ENCODE measurements around the gene WDR26.
"Not testable (repeated sequence)": the region's sequence is repeated elsewhere in the genome, so short reads cannot be mapped to it uniquely, and the experiment has no call there.

Gene WDR26

DNA sequence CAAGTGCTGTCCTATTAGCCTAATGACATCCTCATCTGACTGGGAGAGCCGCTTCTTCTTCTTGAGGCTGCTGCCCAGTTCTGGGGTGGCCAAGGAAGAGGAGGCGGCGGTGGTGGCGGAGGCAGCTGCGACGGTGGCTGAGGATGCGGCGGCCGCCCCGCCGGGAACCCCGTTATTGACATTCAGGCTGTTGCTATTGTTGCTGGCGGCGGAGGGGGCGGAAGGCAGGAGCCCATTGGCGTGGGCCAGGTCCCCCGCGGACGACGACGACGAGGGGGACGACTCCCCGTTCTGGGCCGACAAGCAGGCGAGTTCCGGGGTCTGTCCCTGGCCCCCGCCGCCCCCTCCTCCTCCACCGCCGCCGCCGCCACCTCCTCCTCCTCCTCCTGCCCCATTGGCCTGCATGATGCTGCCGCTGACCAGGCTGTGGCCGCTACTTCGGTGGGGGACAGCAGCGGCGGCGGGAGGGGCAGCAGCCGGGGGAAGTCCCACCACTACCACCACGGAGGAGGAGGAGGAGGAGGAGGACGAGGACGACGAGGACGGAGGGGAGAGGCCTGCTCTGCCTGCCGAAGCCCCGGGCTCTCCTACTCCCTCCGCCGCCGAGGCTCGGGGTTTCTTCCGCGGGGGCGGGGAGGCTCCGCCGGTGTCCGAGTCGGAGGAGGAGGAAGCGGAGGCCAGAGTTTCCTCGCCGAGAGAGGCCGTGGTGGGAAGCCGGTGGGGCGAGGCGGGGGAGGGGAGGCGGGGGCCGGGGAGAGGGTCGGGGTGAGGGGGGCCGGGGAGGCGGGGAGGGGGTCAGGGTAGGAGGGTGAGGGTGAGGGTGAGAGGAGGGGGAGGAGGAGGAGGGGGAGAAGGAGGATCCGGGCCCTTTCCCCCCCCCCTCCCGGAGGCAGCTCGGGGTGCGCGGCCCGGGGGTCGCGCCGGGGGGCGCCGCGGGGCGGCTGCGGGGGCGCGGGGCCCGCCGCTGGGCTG is 610 bp downstream of the WDR26 start:
- Histone ChIP-seq H3K79me2 (ENCODE audit: control insufficient read depth, insufficient read depth, low read length, unreplicated experiment) (peaks cover 69% of the 10 kb centered on the region), H3K27ac (ENCODE audit: low read depth, low read length) (peak overlapping the region; percentile 79), H2AFZ (ENCODE audit: low read length, unreplicated experiment) (no peak overlapping the region), H3K36me3 (ENCODE audit: insufficient read depth, low read length) (peaks cover 5% of the 10 kb centered on the region; the same call in 1 of the 2 replicates), H3K27me3 (ENCODE audit: insufficient read depth, low read length) (no peaks in the 10 kb centered on the region), H3K4me3 (ENCODE audit: low read depth, low read length) (peak overlapping the region; percentile 89), H3K4me1 (ENCODE audit: control insufficient read depth, insufficient read depth, low read length, unreplicated experiment) (peaks cover 42% of the 10 kb centered on the region)

GRCh38 chr1:224433041-224433691 is 1.4 kb downstream of the WDR26 start:
- Histone ChIP-seq H2AFZ (ENCODE audit: low read length, unreplicated experiment) (no peak overlapping the region), H3K36me3 (ENCODE audit: insufficient read depth, low read length) (peaks cover 5% of the 10 kb centered on the region; the same call in 1 of the 2 replicates), H3K4me3 (ENCODE audit: low read depth, low read length) (peak overlapping the region; percentile 84), H3K79me2 (ENCODE audit: control insufficient read depth, insufficient read depth, low read length, unreplicated experiment) (peaks cover 77% of the 10 kb centered on the region), H3K4me1 (ENCODE audit: control insufficient read depth, insufficient read depth, low read length, unreplicated experiment) (peaks cover 45% of the 10 kb centered on the region), H3K27me3 (ENCODE audit: insufficient read depth, low read length) (no peaks in the 10 kb centered on the region), H3K27ac (ENCODE audit: low read depth, low read length) (peak overlapping the region; percentile 68)

- H3K36me3 ChIP-seq (ENCODE audit: insufficient read depth, low read length): peaks cover 5% of the 10 kb centered on the region; the same call in 1 of the 2 replicates
- peak overlapping the region; percentile 68 for H3K27ac ChIP-seq (ENCODE audit: low read depth, low read length)
- peak overlapping the region; percentile 84 for H3K4me3 ChIP-seq (ENCODE audit: low read depth, low read length)
- H3K79me2 ChIP-seq (ENCODE audit: control insufficient read depth, insufficient read depth, low read length, unreplicated experiment): peaks cover 81% of the 10 kb centered on the region
- no peaks in the 10 kb centered on the region for H3K27me3 ChIP-seq (ENCODE audit: insufficient read depth, low read length)
- no peak overlapping the region for H2AFZ ChIP-seq (ENCODE audit: low read length, unreplicated experiment)
- peaks cover 50% of the 10 kb centered on the region for H3K4me1 ChIP-seq (ENCODE audit: control insufficient read depth, insufficient read depth, low read length, unreplicated experiment)
Measured at GRCh38 chr1:224432672-224433040, 1.9 kb downstream of the WDR26 start.

- H3K27ac ChIP-seq (ENCODE audit: low read depth, low read length): peak overlapping the region; percentile 68
- peaks cover 78% of the 10 kb centered on the region for H3K79me2 ChIP-seq (ENCODE audit: control insufficient read depth, insufficient read depth, low read length, unreplicated experiment)
- H2AFZ ChIP-seq (ENCODE audit: low read length, unreplicated experiment): no peak overlapping the region
- H3K36me3 ChIP-seq (ENCODE audit: insufficient read depth, low read length): peaks cover 5% of the 10 kb centered on the region; the same call in 1 of the 2 replicates
- peak overlapping the region; percentile 84 for H3K4me3 ChIP-seq (ENCODE audit: low read depth, low read length)
- no peaks in the 10 kb centered on the region for H3K27me3 ChIP-seq (ENCODE audit: insufficient read depth, low read length)
- peaks cover 53% of the 10 kb centered on the region for H3K4me1 ChIP-seq (ENCODE audit: control insufficient read depth, insufficient read depth, low read length, unreplicated experiment)
Measured at GRCh38 chr1:224432146-224432545, 2.5 kb downstream of the WDR26 start.

DNA sequence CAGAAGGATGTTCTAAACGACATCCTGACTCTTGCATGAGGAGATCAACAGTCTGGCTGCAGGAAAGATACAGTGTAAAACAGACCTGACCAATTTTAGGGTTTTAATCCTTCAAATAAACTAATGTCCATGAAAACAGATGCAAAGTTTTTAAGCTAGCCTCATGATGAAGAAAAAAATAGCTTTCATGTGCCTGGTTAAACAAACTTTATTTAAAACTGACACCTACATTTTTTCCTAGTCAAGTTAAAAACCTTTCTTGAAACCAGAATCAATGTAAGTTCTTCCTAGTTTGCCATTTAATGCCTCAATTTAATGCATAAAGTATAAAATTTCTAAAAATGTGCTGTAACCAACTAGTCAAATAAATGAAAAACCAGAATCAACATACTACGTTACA is 2.9 kb downstream of the WDR26 start:
- H3K4me3 ChIP-seq (ENCODE audit: low read depth, low read length): peak overlapping the region; percentile 84
- H2AFZ ChIP-seq (ENCODE audit: low read length, unreplicated experiment): no peak overlapping the region
- H3K27me3 ChIP-seq (ENCODE audit: insufficient read depth, low read length): no peaks in the 10 kb centered on the region
- peaks cover 48% of the 10 kb centered on the region for H3K4me1 ChIP-seq (ENCODE audit: control insufficient read depth, insufficient read depth, low read length, unreplicated experiment)
- peaks cover 5% of the 10 kb centered on the region; the same call in 1 of the 2 replicates for H3K36me3 ChIP-seq (ENCODE audit: insufficient read depth, low read length)
- H3K79me2 ChIP-seq (ENCODE audit: control insufficient read depth, insufficient read depth, low read length, unreplicated experiment): peaks cover 73% of the 10 kb centered on the region
- H3K27ac ChIP-seq (ENCODE audit: low read depth, low read length): peak overlapping the region; percentile 68

DNA sequence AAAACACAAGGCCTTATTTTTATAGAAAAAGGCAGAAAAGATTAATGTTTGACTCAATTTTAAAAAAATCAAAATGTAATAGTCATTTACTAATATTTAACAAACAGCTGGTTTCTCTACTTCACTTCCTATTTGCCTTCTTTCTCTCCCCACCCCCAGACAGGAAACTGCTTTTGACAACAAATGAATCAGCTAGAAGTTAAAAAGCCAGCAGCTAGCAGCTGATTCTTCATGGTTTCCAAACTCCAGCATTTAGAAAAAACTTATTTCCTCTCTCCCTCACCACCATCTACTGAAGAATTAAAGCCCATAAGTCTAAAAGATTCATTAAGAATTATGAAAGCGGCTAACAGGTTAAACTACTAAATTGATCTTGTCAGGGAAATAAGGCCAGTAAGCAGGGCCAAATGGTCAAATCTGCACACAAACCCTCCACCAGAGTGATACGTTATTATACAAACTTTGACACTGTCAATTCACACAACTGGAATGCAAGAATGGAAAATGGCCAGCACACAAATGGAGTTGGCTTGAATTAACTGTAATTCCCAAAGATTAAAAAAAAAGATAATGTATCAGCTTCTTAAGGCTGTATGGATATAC is 4.0 kb downstream of the WDR26 start:
- H3K27ac ChIP-seq (ENCODE audit: low read depth, low read length): peak overlapping the region; percentile 68
- H2AFZ ChIP-seq (ENCODE audit: low read length, unreplicated experiment): no peak overlapping the region
- peaks cover 41% of the 10 kb centered on the region for H3K4me1 ChIP-seq (ENCODE audit: control insufficient read depth, insufficient read depth, low read length, unreplicated experiment)
- no peaks in the 10 kb centered on the region for H3K27me3 ChIP-seq (ENCODE audit: insufficient read depth, low read length)
- peaks cover 6% of the 10 kb centered on the region; the same call in 1 of the 2 replicates for H3K36me3 ChIP-seq (ENCODE audit: insufficient read depth, low read length)
- H3K4me3 ChIP-seq (ENCODE audit: low read depth, low read length): peak overlapping the region; percentile 50
- H3K79me2 ChIP-seq (ENCODE audit: control insufficient read depth, insufficient read depth, low read length, unreplicated experiment): peaks cover 70% of the 10 kb centered on the region

- Histone ChIP-seq H3K36me3 (ENCODE audit: insufficient read depth, low read length) (peaks cover 14% of the 10 kb centered on the region), H3K27ac (ENCODE audit: low read depth, low read length) (peak overlapping the region; percentile 68), H3K4me1 (ENCODE audit: control insufficient read depth, insufficient read depth, low read length, unreplicated experiment) (peaks cover 42% of the 10 kb centered on the region), H3K79me2 (ENCODE audit: control insufficient read depth, insufficient read depth, low read length, unreplicated experiment) (peaks cover 69% of the 10 kb centered on the region), H2AFZ (ENCODE audit: low read length, unreplicated experiment) (no peak overlapping the region), H3K27me3 (ENCODE audit: insufficient read depth, low read length) (no peaks in the 10 kb centered on the region), H3K4me3 (ENCODE audit: low read depth, low read length) (peak overlapping the region; percentile 50; the same call in 1 of the 2 replicates)
Measured at GRCh38 chr1:224429616-224430326, 4.8 kb downstream of the WDR26 start.

DNA sequence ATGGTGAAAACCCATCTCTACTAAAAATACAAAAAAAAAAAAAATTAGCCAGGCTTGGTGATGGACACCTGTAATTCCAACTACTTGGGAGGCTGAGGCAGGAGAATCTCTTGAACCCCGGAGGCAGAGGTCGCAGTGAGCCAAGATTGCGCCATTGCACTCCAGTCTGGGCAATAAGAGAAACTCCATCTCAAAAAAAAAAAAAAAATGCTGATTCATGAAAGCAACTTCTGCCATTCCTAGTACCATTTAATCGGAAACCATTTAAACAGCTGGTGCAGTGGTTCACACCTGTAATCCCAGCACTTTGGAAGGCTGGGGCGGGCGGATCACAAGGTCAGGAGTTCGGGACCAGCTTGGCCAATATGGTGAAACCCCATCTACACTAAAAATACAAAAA is 5.9 kb downstream of the WDR26 start:
- not testable (repeated sequence) for H3K27me3 ChIP-seq (ENCODE audit: insufficient read depth, low read length); H2AFZ ChIP-seq (ENCODE audit: low read length, unreplicated experiment); H3K4me3 ChIP-seq (ENCODE audit: low read depth, low read length)
- Histone ChIP-seq H3K27ac (ENCODE audit: low read depth, low read length) (0 out of 2 replicates have a peak overlapping the region, but pooled peaks have one; percentile 82), H3K4me1 (ENCODE audit: control insufficient read depth, insufficient read depth, low read length, unreplicated experiment) (peaks cover 42% of the 10 kb centered on the region), H3K79me2 (ENCODE audit: control insufficient read depth, insufficient read depth, low read length, unreplicated experiment) (peaks cover 71% of the 10 kb centered on the region), H3K36me3 (ENCODE audit: insufficient read depth, low read length) (peaks cover 25% of the 10 kb centered on the region)

DNA sequence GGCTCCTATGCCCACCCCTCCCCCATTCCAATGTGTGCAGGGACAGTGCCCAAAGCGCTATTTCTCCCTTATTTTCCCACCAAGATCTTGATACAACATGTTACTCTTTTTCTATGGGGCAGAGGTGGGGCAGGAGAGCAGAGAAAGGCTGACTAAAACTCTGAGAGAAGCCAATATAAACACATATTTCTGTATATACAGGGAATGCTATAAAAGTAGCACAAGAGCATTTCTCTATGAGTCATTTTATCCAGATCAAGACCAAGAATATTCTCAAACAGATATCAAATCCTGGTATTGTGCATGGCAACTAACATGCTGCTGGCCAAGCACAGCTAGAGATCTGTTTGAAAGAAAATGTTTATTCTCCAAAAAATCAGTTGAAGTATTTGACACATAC is 7.3 kb downstream of the WDR26 start:
- no peaks in the 10 kb centered on the region for H3K27me3 ChIP-seq (ENCODE audit: insufficient read depth, low read length)
- no peak overlapping the region for H3K4me3 ChIP-seq (ENCODE audit: low read depth, low read length)
- H3K27ac ChIP-seq (ENCODE audit: low read depth, low read length): peak overlapping the region; percentile 82
- H2AFZ ChIP-seq (ENCODE audit: low read length, unreplicated experiment): no peak overlapping the region
- peaks cover 38% of the 10 kb centered on the region for H3K36me3 ChIP-seq (ENCODE audit: insufficient read depth, low read length)
- H3K4me1 ChIP-seq (ENCODE audit: control insufficient read depth, insufficient read depth, low read length, unreplicated experiment): peaks cover 42% of the 10 kb centered on the region
- H3K79me2 ChIP-seq (ENCODE audit: control insufficient read depth, insufficient read depth, low read length, unreplicated experiment): peaks cover 65% of the 10 kb centered on the region

DNA sequence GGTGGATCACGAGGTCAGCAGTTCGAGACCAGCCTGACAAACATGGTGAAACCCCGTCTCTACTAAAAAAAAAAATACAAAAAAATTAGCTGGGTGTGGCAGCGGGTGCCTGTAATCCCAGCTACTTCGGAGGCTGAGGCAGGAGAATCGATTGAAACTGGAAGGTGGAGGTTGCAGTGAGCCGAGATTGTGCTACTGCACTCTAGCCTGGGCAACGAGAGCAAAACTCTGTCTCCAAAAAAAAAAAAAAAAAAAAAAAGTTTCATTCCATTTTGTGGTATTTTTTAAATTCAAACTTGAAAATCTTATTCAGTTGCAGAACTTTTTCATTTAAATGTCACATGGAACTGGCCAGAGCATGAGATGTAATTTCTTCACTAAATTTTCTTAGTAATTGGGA is 7.7 kb downstream of the WDR26 start:
- Histone ChIP-seq H3K79me2 (ENCODE audit: control insufficient read depth, insufficient read depth, low read length, unreplicated experiment) (peaks cover 60% of the 10 kb centered on the region), H3K4me1 (ENCODE audit: control insufficient read depth, insufficient read depth, low read length, unreplicated experiment) (peaks cover 40% of the 10 kb centered on the region), H3K27ac (ENCODE audit: low read depth, low read length) (peak overlapping the region; percentile 82), H3K36me3 (ENCODE audit: insufficient read depth, low read length) (peaks cover 43% of the 10 kb centered on the region)
- H2AFZ ChIP-seq (ENCODE audit: low read length, unreplicated experiment); H3K4me3 ChIP-seq (ENCODE audit: low read depth, low read length); H3K27me3 ChIP-seq (ENCODE audit: insufficient read depth, low read length): not testable (repeated sequence)
